ENCODE measurements around the gene SOX18. TPM values are rescaled to one million over a fixed set of nuclear protein-coding genes. Genes with fewer than 3 reads are reported as not detected.

SOX18 gene
- total and polyA plus RNA-seq, 2 of the 13 experiments (the other 11 are each of a cell fraction or from before 2014, with no cell fraction given): 1.6 to 1.9 TPM

DNA sequence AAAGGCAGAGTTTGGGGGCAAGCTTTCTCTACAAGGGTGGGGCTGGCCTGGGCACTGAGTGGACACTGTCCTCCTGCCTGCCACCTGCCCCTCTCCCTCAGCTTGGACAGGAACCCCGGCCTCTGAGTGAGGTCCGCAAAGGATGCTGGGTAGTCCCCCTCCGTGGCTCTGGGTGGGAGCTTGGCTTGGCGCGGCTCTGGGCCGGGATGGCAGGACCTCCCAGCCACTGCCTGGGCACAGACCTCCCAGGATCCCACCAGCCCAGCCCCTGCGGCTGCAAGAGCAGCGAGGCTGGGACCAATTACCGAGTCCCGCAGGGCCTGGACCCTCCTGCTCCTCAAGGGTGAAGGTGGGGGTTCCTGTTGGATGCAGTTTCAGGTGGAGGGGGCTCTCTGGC, 2.9 kb upstream of the SOX18 start:
- FAIRE-seq: no peak
- in situ Hi-C loops (cut with HindIII; ENCODE audit: extremely low pct_ligation_motif_present, low pct_unique_long_range_greater_than_20kb): no loop called here
- CTCF ChIA-PET (ENCODE audit: low intra/inter-chr PET ratio, low total read pairs): no interaction called here
- TF ChIP-seq, protein P1, sequence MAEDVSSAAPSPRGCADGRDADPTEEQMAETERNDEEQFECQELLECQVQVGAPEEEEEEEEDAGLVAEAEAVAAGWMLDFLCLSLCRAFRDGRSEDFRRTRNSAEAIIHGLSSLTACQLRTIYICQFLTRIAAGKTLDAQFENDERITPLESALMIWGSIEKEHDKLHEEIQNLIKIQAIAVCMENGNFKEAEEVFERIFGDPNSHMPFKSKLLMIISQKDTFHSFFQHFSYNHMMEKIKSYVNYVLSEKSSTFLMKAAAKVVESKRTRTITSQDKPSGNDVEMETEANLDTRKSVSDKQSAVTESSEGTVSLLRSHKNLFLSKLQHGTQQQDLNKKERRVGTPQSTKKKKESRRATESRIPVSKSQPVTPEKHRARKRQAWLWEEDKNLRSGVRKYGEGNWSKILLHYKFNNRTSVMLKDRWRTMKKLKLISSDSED (CRISPR knock-in tag; IDR thresholded peaks at IDR 0.05): no peak
- TF ChIP-seq TMF1 (CRISPR knock-in tag; IDR thresholded peaks at IDR 0.05; ENCODE audit: low read depth) (no peak), FOXK1 (CRISPR knock-in tag; IDR thresholded peaks at IDR 0.05; ENCODE audit: borderline replicate concordance, low read depth) (no peak), KLF9 (CRISPR knock-in tag; IDR thresholded peaks at IDR 0.05; ENCODE audit: low read depth) (no peak), ZNF550 (CRISPR knock-in tag; IDR thresholded peaks at IDR 0.05; ENCODE audit: borderline replicate concordance) (no peak), ZNF20 (CRISPR knock-in tag; IDR thresholded peaks at IDR 0.05) (no peak), ZNF564 (CRISPR knock-in tag; IDR thresholded peaks at IDR 0.05) (no peak), ZNF615 (CRISPR knock-in tag; IDR thresholded peaks at IDR 0.05; ENCODE audit: borderline replicate concordance) (no peak), ERF (CRISPR knock-in tag; IDR thresholded peaks at IDR 0.05) (no peak), YEATS2 (CRISPR knock-in tag; IDR thresholded peaks at IDR 0.05; ENCODE audit: borderline replicate concordance) (no peak), RBM39 (IDR thresholded peaks at IDR 0.05; ENCODE audit: low read depth, low read length, poor library complexity, severe bottlenecking) (no peak), SIN3B (IDR thresholded peaks at IDR 0.05; ENCODE audit: low read length) (no peak), POLR2AphosphoS5 (IDR thresholded peaks at IDR 0.05; ENCODE audit: low read depth, low read length) (no peak), ZNF546 (CRISPR knock-in tag; conservative IDR thresholded peaks at IDR 0.05) (no peak), ZFP90 (CRISPR knock-in tag; IDR thresholded peaks at IDR 0.05; ENCODE audit: borderline replicate concordance) (0 out of 2 replicates have a peak, but pooled peaks have one; percentile 28), ZNF230 (CRISPR knock-in tag; IDR thresholded peaks at IDR 0.05) (no peak), ZNF143 (CRISPR knock-in tag; IDR thresholded peaks at IDR 0.05) (peak; percentile 65; the same call in 1 of the 2 replicates), JUNB (CRISPR knock-in tag; IDR thresholded peaks at IDR 0.05; ENCODE audit: borderline replicate concordance) (no peak), PHF21A (CRISPR knock-in tag; IDR thresholded peaks at IDR 0.05) (peak; percentile 2; the same call in 1 of the 2 replicates)
- TF ChIP-seq, protein P2, sequence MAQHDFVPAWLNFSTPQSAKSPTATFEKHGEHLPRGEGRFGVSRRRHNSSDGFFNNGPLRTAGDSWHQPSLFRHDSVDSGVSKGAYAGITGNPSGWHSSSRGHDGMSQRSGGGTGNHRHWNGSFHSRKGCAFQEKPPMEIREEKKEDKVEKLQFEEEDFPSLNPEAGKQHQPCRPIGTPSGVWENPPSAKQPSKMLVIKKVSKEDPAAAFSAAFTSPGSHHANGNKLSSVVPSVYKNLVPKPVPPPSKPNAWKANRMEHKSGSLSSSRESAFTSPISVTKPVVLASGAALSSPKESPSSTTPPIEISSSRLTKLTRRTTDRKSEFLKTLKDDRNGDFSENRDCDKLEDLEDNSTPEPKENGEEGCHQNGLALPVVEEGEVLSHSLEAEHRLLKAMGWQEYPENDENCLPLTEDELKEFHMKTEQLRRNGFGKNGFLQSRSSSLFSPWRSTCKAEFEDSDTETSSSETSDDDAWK (CRISPR knock-in tag; IDR thresholded peaks at IDR 0.05): no peak
- TF ChIP-seq, protein P3, sequence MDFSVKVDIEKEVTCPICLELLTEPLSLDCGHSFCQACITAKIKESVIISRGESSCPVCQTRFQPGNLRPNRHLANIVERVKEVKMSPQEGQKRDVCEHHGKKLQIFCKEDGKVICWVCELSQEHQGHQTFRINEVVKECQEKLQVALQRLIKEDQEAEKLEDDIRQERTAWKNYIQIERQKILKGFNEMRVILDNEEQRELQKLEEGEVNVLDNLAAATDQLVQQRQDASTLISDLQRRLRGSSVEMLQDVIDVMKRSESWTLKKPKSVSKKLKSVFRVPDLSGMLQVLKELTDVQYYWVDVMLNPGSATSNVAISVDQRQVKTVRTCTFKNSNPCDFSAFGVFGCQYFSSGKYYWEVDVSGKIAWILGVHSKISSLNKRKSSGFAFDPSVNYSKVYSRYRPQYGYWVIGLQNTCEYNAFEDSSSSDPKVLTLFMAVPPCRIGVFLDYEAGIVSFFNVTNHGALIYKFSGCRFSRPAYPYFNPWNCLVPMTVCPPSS (IDR thresholded peaks at IDR 0.05): no peak
- TF ChIP-seq, protein P4, sequence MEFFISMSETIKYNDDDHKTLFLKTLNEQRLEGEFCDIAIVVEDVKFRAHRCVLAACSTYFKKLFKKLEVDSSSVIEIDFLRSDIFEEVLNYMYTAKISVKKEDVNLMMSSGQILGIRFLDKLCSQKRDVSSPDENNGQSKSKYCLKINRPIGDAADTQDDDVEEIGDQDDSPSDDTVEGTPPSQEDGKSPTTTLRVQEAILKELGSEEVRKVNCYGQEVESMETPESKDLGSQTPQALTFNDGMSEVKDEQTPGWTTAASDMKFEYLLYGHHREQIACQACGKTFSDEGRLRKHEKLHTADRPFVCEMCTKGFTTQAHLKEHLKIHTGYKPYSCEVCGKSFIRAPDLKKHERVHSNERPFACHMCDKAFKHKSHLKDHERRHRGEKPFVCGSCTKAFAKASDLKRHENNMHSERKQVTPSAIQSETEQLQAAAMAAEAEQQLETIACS (CRISPR knock-in tag; IDR thresholded peaks at IDR 0.05): no peak

More for the DNA sequence above, 2.9 kb upstream of the SOX18 start:
- Histone ChIP-seq H3K79me2 (ENCODE audit: insufficient read depth, low read length) (peaks cover 4% of the 10 kb centered on the region), H3K36me3 (replicated peaks in 1 of 2; ENCODE audit: control insufficient read depth in 1 of 2, insufficient read depth in 2 of 2, low read length in 2 of 2) (no peaks in the 10 kb centered on the region), H3K4me1 (ENCODE audit: insufficient read depth, low read length) (peaks cover 74% of the 10 kb centered on the region), H3K27me3 (ENCODE audit: control insufficient read depth in 1 of 2, insufficient read depth in 2 of 2, low read length in 2 of 2) (no peaks in the 10 kb centered on the region; a peak in 1 of 5 replicates), H4K20me1 (ENCODE audit: insufficient read depth, low read length) (no peaks in the 10 kb centered on the region), H3K9ac (ENCODE audit: insufficient read depth, low read depth, low read length) (peak overlapping the region; percentile 66; the same call in 1 of the 2 replicates), H3K27ac (ENCODE audit: extremely low read length, insufficient read depth, low read length) (peak overlapping the region; percentile 77), H3K4me3 (replicated peaks in 1 of 3; ENCODE audit: insufficient read depth in 1 of 3, low read depth in 2 of 3, low read length in 3 of 3) (0 out of 6 replicates have a peak overlapping the region, but pooled peaks of 1 of the 3 experiments have one; percentile 69), H2AFZ (ENCODE audit: low read length) (no peak overlapping the region), H3K9me3 (ENCODE audit: low read length) (no peaks in the 10 kb centered on the region), H3K4me2 (ENCODE audit: low read depth, low read length) (peak overlapping the region; percentile 98)
- no peak for DNase-seq (ENCODE audit: low spot score)
- POLR2A ChIA-PET: interaction anchor here (0.6 to 9.4 kb wide), 9 partner anchors 10 to 394 kb away, joined by 3 to 252 read pairs (median 6); partner anchors contain the start of genes C20orf204, PRPF6, RTEL1 and SAMD10
- intact Hi-C loops (cut with micrococcal nuclease; ENCODE audit: unreplicated experiment): no loop called here
- 65% methylated on average over 7 of the region's 10 CpGs for WGBS (ENCODE audit: low lambda C conversion rate)
- no peak for ATAC-seq
- BruUV-seq (replicated peaks): no TSS peak

Data from HepG2 (cell line).